ENCODE data around the gene CRYGA. TPM values are rescaled to one million over a fixed set of nuclear protein-coding genes. Genes with fewer than 3 reads are reported as not detected.
A peak's percentile ranks its signal among the peaks of the same experiment; 100 is the strongest.

CRYGA gene
- total RNA-seq, 1 experiment from 2014 or later = not detected

GRCh38 chr2:208148803-208149202 is 14.6 kb downstream of the CRYGA start:
- Mint-ChIP-seq H3K27ac (no peak overlapping the region), H3K27me3 (ENCODE audit: low read depth) (no peaks in the 10 kb centered on the region; the same call in 1 of the 2 replicates), H3K36me3 (peaks cover 13% of the 10 kb centered on the region), H3K4me3 (no peak overlapping the region), H3K9me3 (peaks cover 30% of the 10 kb centered on the region), H3K4me1 (peaks cover 23% of the 10 kb centered on the region)
- DNase-seq (ENCODE audit: low spot score) (no peak), ATAC-seq (0 out of 2 replicates have a peak, but pooled peaks have one; percentile 46)
- TF ChIP-seq MXD4 (CRISPR knock-in tag; IDR thresholded peaks at IDR 0.05; ENCODE audit: borderline replicate concordance) = no peak
- ChIA-PET CTCF (interaction anchor here (0.6 to 3.2 kb wide), 3 partner anchors 17 to 47 kb away, joined by 3 to 30 read pairs (median 3); no protein-coding TSS in a partner anchor), POLR2A (no interaction called here)

GRCh38 chr2:208147759-208148158 is 15.6 kb downstream of the CRYGA start:
- DNase-seq (ENCODE audit: low spot score) (no peak), ATAC-seq (no peak)
- TF ChIP-seq MLX (CRISPR knock-in tag; IDR thresholded peaks at IDR 0.05) (no peak), ZNF671 (CRISPR knock-in tag; IDR thresholded peaks at IDR 0.05) (no peak), ESRRA (CRISPR knock-in tag; IDR thresholded peaks at IDR 0.05; ENCODE audit: borderline replicate concordance) (no peak), STAT6 (CRISPR knock-in tag; conservative IDR thresholded peaks at IDR 0.05; ENCODE audit: low read depth) (no peak), RELA (CRISPR knock-in tag; IDR thresholded peaks at IDR 0.05; ENCODE audit: borderline replicate concordance) (no peak), AFF4 (CRISPR knock-in tag; IDR thresholded peaks at IDR 0.05; ENCODE audit: borderline replicate concordance) (no peak), IRF2 (CRISPR knock-in tag; IDR thresholded peaks at IDR 0.05; ENCODE audit: borderline replicate concordance, low read depth) (no peak), ZNF416 (CRISPR knock-in tag; IDR thresholded peaks at IDR 0.05) (no peak), ZBTB21 (CRISPR knock-in tag; IDR thresholded peaks at IDR 0.05; ENCODE audit: borderline replicate concordance) (no peak), SMAD4 (CRISPR knock-in tag; IDR thresholded peaks at IDR 0.05) (no peak)
- CTCF ChIA-PET = interaction anchor here (0.8 to 3.2 kb wide), 9 partner anchors 13 to 381 kb away, joined by 3 to 30 read pairs (median 5); partner anchors contain the start of gene CRYGD
- peaks cover 33% of the 10 kb centered on the region for H3K4me1 Mint-ChIP-seq
- no peaks in the 10 kb centered on the region; the same call in 1 of the 2 replicates for H3K27me3 Mint-ChIP-seq (ENCODE audit: low read depth)
- peaks cover 13% of the 10 kb centered on the region for H3K36me3 Mint-ChIP-seq
- H3K9me3 Mint-ChIP-seq = peaks cover 29% of the 10 kb centered on the region
- H3K27ac Mint-ChIP-seq = no peak overlapping the region
- no peak overlapping the region for H3K4me3 Mint-ChIP-seq
- POLR2A ChIA-PET = no interaction called here

GRCh38 chr2:208147008-208147407 is 16.4 kb downstream of the CRYGA start:
- H3K4me1 Mint-ChIP-seq = peaks cover 41% of the 10 kb centered on the region
- H3K4me3 Mint-ChIP-seq = no peak overlapping the region
- CTCF ChIA-PET = interaction anchor here (0.8 to 3.2 kb wide), 6 partner anchors 16 to 381 kb away, joined by 3 to 30 read pairs (median 6); no protein-coding TSS in a partner anchor
- DNase-seq (ENCODE audit: low spot score) = no peak
- no peak overlapping the region for H3K27ac Mint-ChIP-seq
- H3K27me3 Mint-ChIP-seq (ENCODE audit: low read depth) = no peaks in the 10 kb centered on the region; the same call in 1 of the 2 replicates
- POLR2A ChIA-PET = no interaction called here
- no peak for ATAC-seq
- peaks cover 12% of the 10 kb centered on the region for H3K36me3 Mint-ChIP-seq
- H3K9me3 Mint-ChIP-seq = peaks cover 22% of the 10 kb centered on the region
- TF ChIP-seq GTF2I (CRISPR knock-in tag; conservative IDR thresholded peaks at IDR 0.05) = no peak
- TF ChIP-seq CREB1 (CRISPR knock-in tag; IDR thresholded peaks at IDR 0.05) = no peak
- no peak for TF ChIP-seq ERG (CRISPR knock-in tag; IDR thresholded peaks at IDR 0.05)
- TF ChIP-seq FOXP4 (CRISPR knock-in tag; IDR thresholded peaks at IDR 0.05) = no peak
- TF ChIP-seq CTCF (IDR thresholded peaks at IDR 0.05) = no peak
- TF ChIP-seq GABPB1 (CRISPR knock-in tag; IDR thresholded peaks at IDR 0.05) = no peak
- no peak for TF ChIP-seq ATF2 (CRISPR knock-in tag; IDR thresholded peaks at IDR 0.05; ENCODE audit: borderline replicate concordance, low read depth)
